Spleen (tissue), 7 donors: ENCODE measurements around the gene KRTAP17-1.

Source experiments
- CTCF ChIP-seq, 11 experiments: fragments of 200-600 bp in 7 of 11; fragments of 450-650 bp in 4 of 11; sonication (generic) in 4 of 11; IDR thresholded peaks in 8 of 11; conservative IDR thresholded peaks in 3 of 11; 1 replicate in 7 of 11; 2 replicates in 4 of 11; pipeline versions ENCODE4 v1.4.0 to v1.8.0; 2016 to 2021; ENCODE audit warnings: antibody characterized with exemption in 11 of 11, inconsistent platforms in 4 of 11, mild to moderate bottlenecking in 1 of 11
- POLR2A ChIP-seq, 3 donors: fragments of 450-650 bp; IDR thresholded peaks; one replicate each; pipeline ENCODE4 v1.5.1; 2017; ENCODE audit warnings: antibody characterized with exemption in 3 of 3, mild to moderate bottlenecking in 1 of 3
- POLR2AphosphoS5 ChIP-seq, 3 donors: sonication (generic); formaldehyde crosslinking; IDR thresholded peaks; one replicate each; pipeline ENCODE4 v1.5.1; 2017; ENCODE audit warnings: antibody characterized with exemption in 3 of 3
- donor health status: DM: no; HTN: no; CAD: no; lungs with moderate emphysema.
- donor health status: DM: no; HTN: no; CAD: no.
- donor health status: DM: no; HTN: no; CAD: no.

GRCh38 chr17:41328207-41328606, 12.7 kb upstream of the KRTAP17-1 start:
- no peak for TF ChIP-seq CTCF (IDR thresholded peaks at IDR 0.05 in 8 of 11, conservative IDR thresholded peaks at IDR 0.05 in 3 of 11)
- no peak for TF ChIP-seq POLR2AphosphoS5 (IDR thresholded peaks at IDR 0.05)
- no peak for TF ChIP-seq POLR2A (IDR thresholded peaks at IDR 0.05)
